HepG2 (cell line): Measurements from ENCODE around the gene SLC16A4.

Source experiments
- ARHGAP35 ChIP-seq: sonication (generic); formaldehyde crosslinking; IDR thresholded peaks from 2 replicates; pipeline ENCODE4 v1.9.0; 2022; ENCODE audit warnings: mild to moderate bottlenecking, inconsistent platforms, moderate library complexity, missing genetic modification reagents, borderline replicate concordance
- HIVEP1 ChIP-seq: sonication (generic); formaldehyde crosslinking; IDR thresholded peaks from 2 replicates; pipeline ENCODE4 v1.4.0; 2020; ENCODE audit warnings: mild to moderate bottlenecking, missing genetic modification reagents
- MAFF ChIP-seq: IDR thresholded peaks from 2 replicates; pipeline ENCODE4 v1.6.1; 2011; ENCODE audit warnings: low read depth, low read length, improper control_type of control experiment
- NFE2L2 ChIP-seq: fragments of 150-350 bp; IDR thresholded peaks from 2 replicates; pipeline ENCODE4 v1.6.1; 2014; ENCODE audit warnings: low read length
- POLR2A ChIP-seq, 2 experiments: IDR thresholded peaks; 2 replicates each; pipeline ENCODE4 v1.6.1; 2011; ENCODE audit warnings: low read depth in 2 of 2, low read length in 2 of 2, mild to moderate bottlenecking in 1 of 2, moderate library complexity in 1 of 2; ENCODE audit not compliant: insufficient read depth in 1 of 2
- TBX2 ChIP-seq: sonication (generic); formaldehyde crosslinking; IDR thresholded peaks from 2 replicates; pipeline ENCODE4 v1.5.0; 2020; ENCODE audit warnings: missing genetic modification reagents, mild to moderate bottlenecking, borderline replicate concordance
- ZNF354B ChIP-seq: sonication (generic); formaldehyde crosslinking; IDR thresholded peaks from 2 replicates; pipeline ENCODE4 v1.8.0; 2022; ENCODE audit warnings: mild to moderate bottlenecking, missing genetic modification reagents
- ZNF766 ChIP-seq: sonication (generic); formaldehyde crosslinking; IDR thresholded peaks from 2 replicates; pipeline ENCODE4 v1.5.0; 2020; ENCODE audit warnings: missing genetic modification reagents, borderline replicate concordance
- TF ChIP-seq, protein P1 (sequence below): sonication (generic); formaldehyde crosslinking; IDR thresholded peaks from 2 replicates; pipeline ENCODE4 v1.5.0; 2020; ENCODE audit warnings: mild to moderate bottlenecking, missing genetic modification reagents, moderate library complexity
- TF ChIP-seq, protein P2 (sequence below): IDR thresholded peaks from 2 replicates; pipeline ENCODE4 v1.6.1; 2016; ENCODE audit warnings: mild to moderate bottlenecking
- TF ChIP-seq, protein P3 (sequence below): IDR thresholded peaks from 2 replicates; pipeline ENCODE4 v1.6.1; 2016; ENCODE audit warnings: low read depth, control low read depth
- TF ChIP-seq, protein P4 (sequence below): sonication (generic); formaldehyde crosslinking; IDR thresholded peaks from 2 replicates; pipeline ENCODE4 v1.8.0; 2022; ENCODE audit warnings: missing genetic modification reagents, low read depth, mild to moderate bottlenecking, borderline replicate concordance

DNA sequence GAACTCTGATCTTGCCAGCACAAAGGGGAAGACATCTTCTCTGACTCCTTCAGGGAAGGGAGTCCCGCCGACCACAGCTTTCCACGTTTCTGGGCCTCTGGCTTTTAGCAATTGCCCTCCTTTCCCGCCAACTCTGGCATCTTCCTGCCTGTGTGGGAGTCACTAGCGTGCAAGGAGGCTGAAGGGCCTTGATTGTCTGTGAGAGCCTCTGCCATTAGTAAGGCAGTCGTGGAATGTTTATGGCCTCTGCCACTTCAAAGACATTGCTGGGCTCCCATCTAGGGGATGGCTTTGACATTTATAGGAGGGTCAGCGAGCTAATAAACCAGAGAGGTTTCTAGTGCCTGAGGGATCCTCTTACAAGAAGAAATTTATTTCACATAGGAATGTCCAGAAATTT, 45.8 kb upstream of the SLC16A4 start:
- no peak for TF ChIP-seq TBX2 (CRISPR knock-in tag)
- TF ChIP-seq, protein P1, sequence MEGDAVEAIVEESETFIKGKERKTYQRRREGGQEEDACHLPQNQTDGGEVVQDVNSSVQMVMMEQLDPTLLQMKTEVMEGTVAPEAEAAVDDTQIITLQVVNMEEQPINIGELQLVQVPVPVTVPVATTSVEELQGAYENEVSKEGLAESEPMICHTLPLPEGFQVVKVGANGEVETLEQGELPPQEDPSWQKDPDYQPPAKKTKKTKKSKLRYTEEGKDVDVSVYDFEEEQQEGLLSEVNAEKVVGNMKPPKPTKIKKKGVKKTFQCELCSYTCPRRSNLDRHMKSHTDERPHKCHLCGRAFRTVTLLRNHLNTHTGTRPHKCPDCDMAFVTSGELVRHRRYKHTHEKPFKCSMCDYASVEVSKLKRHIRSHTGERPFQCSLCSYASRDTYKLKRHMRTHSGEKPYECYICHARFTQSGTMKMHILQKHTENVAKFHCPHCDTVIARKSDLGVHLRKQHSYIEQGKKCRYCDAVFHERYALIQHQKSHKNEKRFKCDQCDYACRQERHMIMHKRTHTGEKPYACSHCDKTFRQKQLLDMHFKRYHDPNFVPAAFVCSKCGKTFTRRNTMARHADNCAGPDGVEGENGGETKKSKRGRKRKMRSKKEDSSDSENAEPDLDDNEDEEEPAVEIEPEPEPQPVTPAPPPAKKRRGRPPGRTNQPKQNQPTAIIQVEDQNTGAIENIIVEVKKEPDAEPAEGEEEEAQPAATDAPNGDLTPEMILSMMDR (CRISPR knock-in tag), result no peak
- TF ChIP-seq ZNF354B (CRISPR knock-in tag), result no peak
- TF ChIP-seq HIVEP1 (CRISPR knock-in tag), result no peak
- no peak for TF ChIP-seq ARHGAP35 (CRISPR knock-in tag)
- TF ChIP-seq, protein P2, sequence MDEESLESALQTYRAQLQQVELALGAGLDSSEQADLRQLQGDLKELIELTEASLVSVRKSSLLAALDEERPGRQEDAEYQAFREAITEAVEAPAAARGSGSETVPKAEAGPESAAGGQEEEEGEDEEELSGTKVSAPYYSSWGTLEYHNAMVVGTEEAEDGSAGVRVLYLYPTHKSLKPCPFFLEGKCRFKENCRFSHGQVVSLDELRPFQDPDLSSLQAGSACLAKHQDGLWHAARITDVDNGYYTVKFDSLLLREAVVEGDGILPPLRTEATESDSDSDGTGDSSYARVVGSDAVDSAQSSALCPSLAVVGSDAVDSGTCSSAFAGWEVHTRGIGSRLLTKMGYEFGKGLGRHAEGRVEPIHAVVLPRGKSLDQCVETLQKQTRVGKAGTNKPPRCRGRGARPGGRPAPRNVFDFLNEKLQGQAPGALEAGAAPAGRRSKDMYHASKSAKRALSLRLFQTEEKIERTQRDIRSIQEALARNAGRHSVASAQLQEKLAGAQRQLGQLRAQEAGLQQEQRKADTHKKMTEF (CRISPR knock-in tag), result no peak
- TF ChIP-seq NFE2L2, result no peak
- no peak for TF ChIP-seq POLR2A (IDR thresholded peaks at IDR 0.05; ENCODE audit: insufficient read depth in 1 of 2, low read depth in 2 of 2, low read length in 2 of 2)
- no peak for TF ChIP-seq MAFF
- TF ChIP-seq, protein P3, sequence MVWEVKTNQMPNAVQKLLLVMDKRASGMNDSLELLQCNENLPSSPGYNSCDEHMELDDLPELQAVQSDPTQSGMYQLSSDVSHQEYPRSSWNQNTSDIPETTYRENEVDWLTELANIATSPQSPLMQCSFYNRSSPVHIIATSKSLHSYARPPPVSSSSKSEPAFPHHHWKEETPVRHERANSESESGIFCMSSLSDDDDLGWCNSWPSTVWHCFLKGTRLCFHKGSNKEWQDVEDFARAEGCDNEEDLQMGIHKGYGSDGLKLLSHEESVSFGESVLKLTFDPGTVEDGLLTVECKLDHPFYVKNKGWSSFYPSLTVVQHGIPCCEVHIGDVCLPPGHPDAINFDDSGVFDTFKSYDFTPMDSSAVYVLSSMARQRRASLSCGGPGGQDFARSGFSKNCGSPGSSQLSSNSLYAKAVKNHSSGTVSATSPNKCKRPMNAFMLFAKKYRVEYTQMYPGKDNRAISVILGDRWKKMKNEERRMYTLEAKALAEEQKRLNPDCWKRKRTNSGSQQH (CRISPR knock-in tag), result no peak
- TF ChIP-seq ZNF766 (CRISPR knock-in tag), result no peak
- TF ChIP-seq, protein P4, sequence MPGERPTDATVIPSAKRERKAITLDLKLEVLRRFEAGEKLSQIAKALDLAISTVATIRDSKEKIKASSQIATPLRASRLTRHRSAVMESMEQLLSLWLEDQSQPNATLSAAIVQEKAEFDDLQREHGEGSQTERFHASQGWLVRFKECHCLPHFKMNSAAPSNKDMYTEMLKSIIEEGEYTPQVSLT, result no peak
